Smooth muscle cell (in vitro differentiated cells): ENCODE results near the gene ATG9A. TPM values are rescaled to one million over a fixed set of nuclear protein-coding genes. Genes with fewer than 3 reads are reported as not detected.

Experiments used
- DNase-seq: peaks from one replicate; lab custom pipeline; 2025; ENCODE audit not compliant: unreplicated experiment; lab: John Stamatoyannopoulos, UW
- H2AFZ ChIP-seq: fragments of 200-600 bp; sonication (generic); 2 replicates; pipeline ENCODE4 v1.6.0; 2016; ENCODE audit warnings: antibody characterized with exemption, low read depth, mild to moderate bottlenecking
- H3F3A ChIP-seq: fragments of 200-600 bp; sonication (generic); 2 replicates; pipeline ENCODE4 v1.6.0; 2017; ENCODE audit warnings: antibody characterized with exemption, low read depth
- H3K27ac ChIP-seq: fragments of 200-600 bp; sonication (generic); 2 replicates; pipeline ENCODE4 v1.5.1; 2016; ENCODE audit warnings: low read depth, mild to moderate bottlenecking
- H3K27me3 ChIP-seq: fragments of 200-600 bp; sonication (generic); 2 replicates; pipeline ENCODE4 v1.6.1; 2016; ENCODE audit warnings: low read depth, mild to moderate bottlenecking
- H3K36me3 ChIP-seq: fragments of 200-600 bp; sonication (generic); 2 replicates; pipeline ENCODE4 v1.5.1; 2016; ENCODE audit warnings: low read depth
- H3K4me1 ChIP-seq: fragments of 200-600 bp; sonication (generic); 2 replicates; pipeline ENCODE4 v1.5.1; 2016; ENCODE audit warnings: low read depth
- H3K4me2 ChIP-seq: fragments of 200-600 bp; sonication (generic); 2 replicates; pipeline ENCODE4 v1.6.0; 2016; ENCODE audit warnings: mild to moderate bottlenecking
- H3K4me3 ChIP-seq: fragments of 200-600 bp; sonication (generic); 2 replicates; pipeline ENCODE4 v1.5.1; 2016; ENCODE audit warnings: mild to moderate bottlenecking
- H3K79me2 ChIP-seq: fragments of 200-600 bp; sonication (generic); 2 replicates; pipeline ENCODE4 v1.6.0; 2016; ENCODE audit warnings: low read depth, mild to moderate bottlenecking
- H3K9ac ChIP-seq: fragments of 200-600 bp; sonication (generic); 2 replicates; pipeline ENCODE4 v1.6.0; 2016; ENCODE audit warnings: low read depth
- H3K9me3 ChIP-seq: fragments of 200-600 bp; sonication (generic); replicated peaks from 2 replicates; pipeline ENCODE4 v1.5.1; 2016; ENCODE audit warnings: low read depth
- H4K20me1 ChIP-seq: fragments of 200-600 bp; sonication (generic); 2 replicates; pipeline ENCODE4 v1.6.0; 2016; ENCODE audit warnings: low read depth
- WGBS: methylation state at CpG from one replicate; pipeline ENCODE4 v1.1.7; 2016; ENCODE audit warnings: low lambda C conversion rate; 5-methylcytosine and 5-hydroxymethylcytosine counted together
- polyA plus RNA-seq: library from polyadenylated mRNA; unstranded; fragments of >200 nt; fragmentation: Nextera tagmentation; extraction: Ambion mirVana; gene quantifications from 2 replicates; pipeline ENCODE4 v1.2.1, GENCODE V29; 2016
- total RNA-seq: library from RNA; depleted of rRNA; stranded (reverse); fragments of >200 nt; gene quantifications from 2 replicates; pipeline ENCODE4 v1.2.3, GENCODE V29; 2014
- TF ChIP-seq, protein P1 (sequence below): fragments of 200-600 bp; sonication (generic); IDR thresholded peaks from 2 replicates; pipeline ENCODE4 v1.5.1; 2017; ENCODE audit warnings: borderline replicate concordance, mild to moderate bottlenecking, antibody characterized with exemption; ENCODE audit not compliant: insufficient read depth, poor library complexity, severe bottlenecking

Gene ATG9A
- total and polyA plus RNA-seq, 2 experiments from 2014 or later: 58.1 to 61.6 TPM

- H3K4me3 ChIP-seq: no peak overlapping the region
- H2AFZ ChIP-seq: no peak overlapping the region
- no peak overlapping the region for H3K9ac ChIP-seq
- no peaks in the 10 kb centered on the region for H3F3A ChIP-seq
- H3K4me1 ChIP-seq: no peaks in the 10 kb centered on the region
- no peaks in the 10 kb centered on the region for H3K36me3 ChIP-seq
- TF ChIP-seq, protein P1, sequence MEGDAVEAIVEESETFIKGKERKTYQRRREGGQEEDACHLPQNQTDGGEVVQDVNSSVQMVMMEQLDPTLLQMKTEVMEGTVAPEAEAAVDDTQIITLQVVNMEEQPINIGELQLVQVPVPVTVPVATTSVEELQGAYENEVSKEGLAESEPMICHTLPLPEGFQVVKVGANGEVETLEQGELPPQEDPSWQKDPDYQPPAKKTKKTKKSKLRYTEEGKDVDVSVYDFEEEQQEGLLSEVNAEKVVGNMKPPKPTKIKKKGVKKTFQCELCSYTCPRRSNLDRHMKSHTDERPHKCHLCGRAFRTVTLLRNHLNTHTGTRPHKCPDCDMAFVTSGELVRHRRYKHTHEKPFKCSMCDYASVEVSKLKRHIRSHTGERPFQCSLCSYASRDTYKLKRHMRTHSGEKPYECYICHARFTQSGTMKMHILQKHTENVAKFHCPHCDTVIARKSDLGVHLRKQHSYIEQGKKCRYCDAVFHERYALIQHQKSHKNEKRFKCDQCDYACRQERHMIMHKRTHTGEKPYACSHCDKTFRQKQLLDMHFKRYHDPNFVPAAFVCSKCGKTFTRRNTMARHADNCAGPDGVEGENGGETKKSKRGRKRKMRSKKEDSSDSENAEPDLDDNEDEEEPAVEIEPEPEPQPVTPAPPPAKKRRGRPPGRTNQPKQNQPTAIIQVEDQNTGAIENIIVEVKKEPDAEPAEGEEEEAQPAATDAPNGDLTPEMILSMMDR: no peak
- no peak overlapping the region for H3K27ac ChIP-seq
- H4K20me1 ChIP-seq: no peaks in the 10 kb centered on the region
- H3K4me2 ChIP-seq: no peak overlapping the region
- H3K9me3 ChIP-seq: no peaks in the 10 kb centered on the region
- DNase-seq: no peak
- H3K27me3 ChIP-seq: no peaks in the 10 kb centered on the region
- 89% methylated on average over 12 of the region's 12 CpGs for WGBS
- no peaks in the 10 kb centered on the region for H3K79me2 ChIP-seq
Observed at GRCh38 chr2:219199470-219200211, 29.8 kb downstream of the ATG9A start.

DNA sequence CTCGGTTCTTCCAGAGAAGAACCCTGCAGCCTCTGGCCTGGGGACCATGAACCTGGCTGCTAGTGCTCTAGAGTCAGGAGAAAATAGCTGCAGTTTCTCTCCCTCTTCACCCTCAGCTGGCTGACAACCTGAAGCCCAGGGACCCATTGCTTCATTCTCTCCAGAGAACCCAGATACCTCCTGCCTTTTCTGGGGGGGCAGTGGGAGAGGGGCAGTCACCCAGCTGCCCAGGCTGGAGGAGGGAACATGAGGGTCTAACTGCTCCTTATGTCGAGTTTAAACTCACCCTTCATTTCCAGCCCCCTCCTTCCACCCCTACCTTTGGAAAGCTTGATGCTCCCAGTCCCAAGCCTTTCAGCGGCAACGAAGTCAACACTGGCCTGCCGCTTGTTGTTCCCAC lies 30.5 kb downstream of the ATG9A start:
- 86% methylated on average over 5 of the region's 5 CpGs for WGBS
- no peaks in the 10 kb centered on the region for H3K9me3 ChIP-seq
- no peak overlapping the region for H2AFZ ChIP-seq
- no peaks in the 10 kb centered on the region for H3K27me3 ChIP-seq
- TF ChIP-seq, protein P1: no peak
- no peaks in the 10 kb centered on the region for H3F3A ChIP-seq
- H3K79me2 ChIP-seq: no peaks in the 10 kb centered on the region
- H3K4me1 ChIP-seq: no peaks in the 10 kb centered on the region
- H4K20me1 ChIP-seq: no peaks in the 10 kb centered on the region
- H3K27ac ChIP-seq: no peak overlapping the region
- no peak overlapping the region for H3K9ac ChIP-seq
- no peak for DNase-seq
- H3K36me3 ChIP-seq: no peaks in the 10 kb centered on the region
- no peak overlapping the region for H3K4me3 ChIP-seq
- H3K4me2 ChIP-seq: no peak overlapping the region

GRCh38 chr2:219197388-219197787 lies 32.0 kb downstream of the ATG9A start:
- Histone ChIP-seq H3K4me3 (no peak overlapping the region), H3K4me2 (no peak overlapping the region), H3F3A (no peaks in the 10 kb centered on the region), H3K4me1 (no peaks in the 10 kb centered on the region), H4K20me1 (no peaks in the 10 kb centered on the region), H3K79me2 (no peaks in the 10 kb centered on the region), H3K9ac (no peak overlapping the region), H3K36me3 (no peaks in the 10 kb centered on the region), H3K9me3 (no peaks in the 10 kb centered on the region), H2AFZ (no peak overlapping the region), H3K27ac (no peak overlapping the region), H3K27me3 (no peaks in the 10 kb centered on the region)
- no peak for DNase-seq
- TF ChIP-seq, protein P1: no peak
- 96% methylated on average over 1 of the region's 1 CpG for WGBS

DNA sequence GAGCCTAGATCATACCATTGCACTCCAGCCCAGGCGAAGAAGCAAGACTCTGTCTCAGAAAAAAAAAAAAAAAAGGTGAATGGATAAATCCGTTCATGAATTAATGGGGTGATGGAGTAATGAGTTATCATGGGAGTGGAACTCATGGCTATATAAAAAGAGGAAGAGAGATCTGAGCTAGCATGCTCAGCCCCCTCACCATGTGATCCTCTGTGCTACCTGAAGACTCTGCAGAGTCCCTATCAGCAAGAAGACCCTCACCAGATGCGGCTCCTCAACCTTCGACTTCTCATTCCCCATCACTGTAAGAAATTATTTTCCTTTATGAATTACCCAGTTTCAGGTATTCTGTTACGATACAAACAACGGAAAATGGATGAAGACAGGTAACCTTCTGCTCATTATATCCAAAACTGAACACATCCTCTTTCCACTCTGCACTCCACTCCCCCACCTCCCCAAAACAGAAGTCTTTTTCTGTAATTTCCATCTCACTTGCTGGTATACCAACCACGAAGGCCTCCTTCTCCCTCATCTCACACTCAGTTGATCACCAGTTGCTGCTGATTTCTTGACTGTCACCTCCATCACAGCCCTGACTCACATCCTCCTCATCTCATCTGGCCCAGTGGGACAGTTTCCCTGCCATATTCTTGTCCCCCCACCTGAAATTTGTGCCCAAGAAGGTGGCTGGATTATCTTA lies 42.5 kb downstream of the ATG9A start:
- Histone ChIP-seq H3K4me3 (no peak overlapping the region), H3K79me2 (no peaks in the 10 kb centered on the region), H3K9me3 (no peaks in the 10 kb centered on the region), H3K36me3 (no peaks in the 10 kb centered on the region), H3K4me2 (no peak overlapping the region), H3F3A (no peaks in the 10 kb centered on the region), H2AFZ (no peak overlapping the region), H3K27ac (no peak overlapping the region), H3K4me1 (no peaks in the 10 kb centered on the region), H4K20me1 (no peaks in the 10 kb centered on the region), H3K9ac (no peak overlapping the region), H3K27me3 (no peaks in the 10 kb centered on the region)
- DNase-seq: no peak
- TF ChIP-seq, protein P1: no peak
- WGBS: 85% methylated on average over 7 of the region's 7 CpGs
